Measurements from ENCODE around the gene GALNT10. TPM values are rescaled to one million over a fixed set of nuclear protein-coding genes. Genes with fewer than 3 reads are reported as not detected.

GALNT10 gene
- total RNA-seq, 4 donors from 2014 or later, result 5.6 to 22.9 (median 14.4) TPM

DNA sequence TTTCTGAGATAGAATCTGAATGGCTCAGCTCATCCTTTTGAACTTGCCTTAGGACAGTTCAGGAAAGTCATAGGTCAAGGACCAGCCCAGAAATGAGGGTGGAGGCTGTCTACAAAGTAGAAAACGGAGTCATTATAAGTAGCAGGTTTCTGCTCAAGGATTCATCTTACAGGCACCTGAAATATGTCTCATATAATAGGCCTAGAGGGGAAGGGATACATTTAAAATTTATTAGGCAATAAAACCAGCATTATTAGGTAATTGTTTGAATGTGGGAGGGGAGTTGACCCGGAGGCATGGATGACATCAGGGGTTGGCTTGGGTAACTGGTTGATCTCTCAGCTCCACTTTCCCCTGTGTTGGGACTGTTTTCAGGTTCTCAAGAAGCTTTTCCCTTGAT is 11.9 kb upstream of the GALNT10 start:
- Histone ChIP-seq H3K9me3 (no peaks in the 10 kb centered on the region), H3K4me1 (no peaks in the 10 kb centered on the region), H3K27me3 (no peaks in the 10 kb centered on the region), H3K27ac (no peak overlapping the region), H3K36me3 (no peaks in the 10 kb centered on the region), H3K4me3 (no peak overlapping the region)
- intact Hi-C loops (cut with DNase I; ENCODE audit: low total_unique reads), result no loop called here
- DNase-seq, result no peak
- no peak for TF ChIP-seq POLR2A (IDR thresholded peaks at IDR 0.05)
- TF ChIP-seq, protein P1, sequence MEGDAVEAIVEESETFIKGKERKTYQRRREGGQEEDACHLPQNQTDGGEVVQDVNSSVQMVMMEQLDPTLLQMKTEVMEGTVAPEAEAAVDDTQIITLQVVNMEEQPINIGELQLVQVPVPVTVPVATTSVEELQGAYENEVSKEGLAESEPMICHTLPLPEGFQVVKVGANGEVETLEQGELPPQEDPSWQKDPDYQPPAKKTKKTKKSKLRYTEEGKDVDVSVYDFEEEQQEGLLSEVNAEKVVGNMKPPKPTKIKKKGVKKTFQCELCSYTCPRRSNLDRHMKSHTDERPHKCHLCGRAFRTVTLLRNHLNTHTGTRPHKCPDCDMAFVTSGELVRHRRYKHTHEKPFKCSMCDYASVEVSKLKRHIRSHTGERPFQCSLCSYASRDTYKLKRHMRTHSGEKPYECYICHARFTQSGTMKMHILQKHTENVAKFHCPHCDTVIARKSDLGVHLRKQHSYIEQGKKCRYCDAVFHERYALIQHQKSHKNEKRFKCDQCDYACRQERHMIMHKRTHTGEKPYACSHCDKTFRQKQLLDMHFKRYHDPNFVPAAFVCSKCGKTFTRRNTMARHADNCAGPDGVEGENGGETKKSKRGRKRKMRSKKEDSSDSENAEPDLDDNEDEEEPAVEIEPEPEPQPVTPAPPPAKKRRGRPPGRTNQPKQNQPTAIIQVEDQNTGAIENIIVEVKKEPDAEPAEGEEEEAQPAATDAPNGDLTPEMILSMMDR (IDR thresholded peaks at IDR 0.05), result no peak

DNA sequence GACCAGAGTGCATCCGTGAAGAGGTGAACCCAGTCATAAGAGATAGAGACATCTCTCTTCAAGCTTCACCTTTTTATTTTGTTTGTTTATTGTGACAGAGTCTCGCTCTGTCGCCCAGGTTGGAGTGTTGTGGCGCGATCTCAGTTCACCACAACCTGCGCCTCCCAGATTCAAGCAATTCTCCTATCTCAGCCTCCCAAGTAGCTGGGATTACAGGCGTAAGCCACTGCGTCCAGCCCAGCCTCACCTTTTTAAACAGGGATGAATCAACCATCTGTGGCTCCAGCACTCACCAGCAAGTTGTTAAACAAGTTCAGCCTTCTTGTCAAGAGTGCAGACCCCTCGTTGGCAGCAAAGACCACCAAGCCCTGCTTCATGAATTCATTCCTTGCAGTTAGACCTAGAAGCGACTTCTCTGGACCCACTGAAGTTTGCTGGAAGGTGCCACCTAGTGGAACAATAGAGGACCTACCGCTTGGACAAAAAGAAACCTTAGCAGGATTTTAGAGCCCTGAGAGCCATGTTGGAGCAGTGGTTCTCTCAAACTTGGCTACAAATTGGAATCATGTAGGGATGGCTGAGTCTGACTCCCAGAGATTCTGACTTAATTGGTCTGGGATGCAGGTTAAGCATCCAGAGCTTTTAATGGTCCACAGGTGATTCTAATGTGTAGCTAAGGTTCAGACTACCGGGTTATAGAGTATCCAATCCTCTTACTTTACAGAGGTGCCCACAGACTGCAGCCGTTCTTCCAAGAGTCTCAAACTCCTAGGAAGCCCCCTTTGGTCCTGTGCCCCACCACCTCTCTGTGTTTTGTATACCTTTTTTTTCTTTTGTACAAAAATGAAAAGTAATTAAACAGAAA is 10.5 kb upstream of the GALNT10 start:
- Histone ChIP-seq H3K4me1 (no peaks in the 10 kb centered on the region), H3K27ac (no peak overlapping the region), H3K9me3 (no peaks in the 10 kb centered on the region), H3K27me3 (no peaks in the 10 kb centered on the region), H3K36me3 (no peaks in the 10 kb centered on the region), H3K4me3 (no peak overlapping the region)
- DNase-seq, result no peak
- intact Hi-C loops (cut with DNase I; ENCODE audit: low total_unique reads), result no loop called here
- TF ChIP-seq, protein P1 (IDR thresholded peaks at IDR 0.05), result peak; percentile 59 to 75 (median 66)
- TF ChIP-seq POLR2A (IDR thresholded peaks at IDR 0.05), result no peak

DNA sequence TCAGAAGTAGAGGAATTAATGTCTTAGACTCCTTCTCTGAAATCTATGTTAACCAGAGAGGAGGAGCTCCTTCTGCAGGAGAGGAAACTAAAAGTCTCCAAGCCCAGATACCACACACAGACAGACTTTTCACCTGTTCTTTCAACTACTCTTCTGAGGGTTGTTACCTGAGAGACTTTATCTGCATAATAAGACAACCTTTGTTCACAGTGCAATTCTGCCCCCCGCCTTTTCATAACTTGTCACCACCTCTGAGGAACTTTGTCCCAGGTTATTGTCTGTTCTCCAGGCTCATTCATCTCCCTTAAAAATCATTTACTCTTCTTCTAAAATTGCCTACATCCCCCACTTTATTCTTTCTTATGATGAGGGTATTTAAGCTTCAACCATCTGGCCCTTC is 9.4 kb upstream of the GALNT10 start:
- H3K36me3 ChIP-seq, result no peaks in the 10 kb centered on the region
- H3K4me3 ChIP-seq, result no peak overlapping the region
- no peaks in the 10 kb centered on the region for H3K27me3 ChIP-seq
- intact Hi-C loops (cut with DNase I; ENCODE audit: low total_unique reads), result no loop called here
- H3K4me1 ChIP-seq, result no peaks in the 10 kb centered on the region
- no peak for TF ChIP-seq POLR2A (IDR thresholded peaks at IDR 0.05)
- TF ChIP-seq, protein P1 (IDR thresholded peaks at IDR 0.05), result no peak
- DNase-seq, result no peak
- no peaks in the 10 kb centered on the region for H3K9me3 ChIP-seq
- H3K27ac ChIP-seq, result no peak overlapping the region

DNA sequence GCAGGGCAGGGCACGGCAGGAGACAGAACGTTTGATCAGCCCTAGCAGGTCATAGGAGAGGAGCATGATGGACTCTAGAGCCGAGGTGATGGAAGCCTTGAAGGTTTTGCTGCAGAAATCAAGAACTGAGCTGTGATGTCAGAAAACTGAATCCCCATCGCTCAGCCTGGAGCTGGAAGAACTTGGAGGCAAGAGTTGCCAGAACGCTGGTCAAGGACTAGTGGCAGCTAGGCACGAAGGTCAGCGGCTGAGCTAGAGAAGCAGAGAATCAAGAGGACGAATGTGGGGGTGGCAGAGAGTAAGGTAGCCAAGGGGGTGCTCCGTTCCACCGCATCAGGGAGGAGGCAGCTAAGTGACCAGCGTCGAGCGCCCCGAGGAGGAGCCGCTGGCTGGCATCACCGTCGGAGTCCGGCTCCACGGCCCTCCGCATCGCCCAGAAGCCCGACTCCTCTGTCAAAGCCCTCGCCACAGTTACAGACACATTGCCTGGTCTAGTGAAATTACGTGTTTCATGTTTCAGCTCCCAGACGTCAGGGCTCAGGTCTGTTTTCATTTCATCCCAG is 1.2 kb upstream of the GALNT10 start:
- no peaks in the 10 kb centered on the region for H3K9me3 ChIP-seq
- intact Hi-C loops (cut with DNase I; ENCODE audit: low total_unique reads), result no loop called here
- no peak for DNase-seq
- no peaks in the 10 kb centered on the region for H3K36me3 ChIP-seq
- peaks cover 4 to 10% of the 10 kb centered on the region in 2 donors for H3K4me1 ChIP-seq
- TF ChIP-seq, protein P1 (IDR thresholded peaks at IDR 0.05), result no peak
- TF ChIP-seq POLR2A (IDR thresholded peaks at IDR 0.05), result no peak
- H3K27ac ChIP-seq, result peak overlapping the region in 1 of 2 donors; percentile 67
- H3K4me3 ChIP-seq, result peak overlapping the region; percentile 61 to 70
- no peaks in the 10 kb centered on the region for H3K27me3 ChIP-seq

Data from uterus (tissue), 4 donors.